Activated CD4-positive, alpha-beta T cell treated with anti-CD3 and anti-CD28 coated beads, Interleukin-2, Interleukin-6, amounts not matched to agents 100 ng/mL and 50 ng/mL, durations not matched to agents 16 hours and 8 hours (primary cell): ENCODE measurements around the gene COL4A1.

Source experiments
- DNase-seq: peaks from one replicate; pipeline ENCODE4 v3.0.0-alpha.2; 2020

Gene COL4A1

DNA sequence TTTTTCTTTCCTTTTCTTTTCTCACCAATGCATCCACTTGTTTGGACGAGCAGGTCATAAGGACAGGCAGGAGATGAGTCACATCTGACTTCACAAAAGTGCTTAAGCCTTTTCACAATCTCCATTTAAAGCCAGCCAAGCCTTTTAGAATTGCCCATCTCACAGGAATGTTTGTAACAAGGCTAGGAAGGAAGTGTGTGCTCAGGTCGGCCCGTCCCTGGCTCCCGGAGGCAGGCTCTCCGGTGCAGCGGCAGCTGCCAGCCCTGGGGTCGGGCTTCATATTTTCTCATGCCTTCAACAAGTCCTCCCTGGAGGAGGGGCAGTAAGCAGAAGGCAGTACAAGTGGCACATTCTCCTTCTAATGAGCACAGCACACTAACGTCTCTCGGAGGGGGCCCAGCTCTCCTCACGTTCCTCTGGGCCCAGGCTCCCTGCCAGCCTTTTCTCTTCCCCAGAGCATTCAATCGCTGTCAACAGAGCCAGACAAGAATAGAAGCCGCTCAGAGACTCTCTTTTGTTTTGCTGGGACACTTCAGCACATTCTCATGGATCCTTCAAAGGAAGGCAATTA is 180.5 kb downstream of the COL4A1 start:
- DNase-seq, result no peak

DNA sequence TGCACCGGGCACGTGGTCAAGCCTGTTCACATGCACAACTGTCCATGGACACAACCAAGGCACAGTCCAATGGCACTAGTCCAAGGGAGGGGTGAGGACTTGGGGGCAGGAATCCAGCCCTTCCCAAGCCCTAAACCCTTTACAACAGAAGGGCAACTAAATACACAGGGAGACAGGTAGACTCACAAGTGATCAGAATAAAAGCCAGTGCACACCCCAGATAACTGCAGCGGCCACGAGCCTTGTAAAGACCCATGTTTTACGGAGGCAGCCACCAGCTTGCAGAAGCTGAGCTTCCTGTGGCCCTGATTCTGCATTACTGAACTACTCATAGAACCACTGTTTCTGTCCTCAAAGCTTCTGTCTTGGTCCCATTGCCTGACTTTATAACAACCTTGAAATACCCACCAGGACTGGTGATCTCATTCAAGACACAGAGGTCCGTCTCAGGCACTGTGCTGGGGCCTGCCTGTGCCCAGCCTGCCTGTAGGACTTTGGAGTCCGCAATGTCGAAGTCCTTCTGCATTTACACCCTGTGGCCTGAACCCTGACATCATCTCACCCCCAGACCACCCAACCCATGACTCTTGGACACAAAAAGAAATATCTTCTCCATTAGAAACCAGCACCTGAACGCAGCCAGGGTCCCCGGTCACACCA is 181.2 kb downstream of the COL4A1 start:
- no peak for DNase-seq

DNA sequence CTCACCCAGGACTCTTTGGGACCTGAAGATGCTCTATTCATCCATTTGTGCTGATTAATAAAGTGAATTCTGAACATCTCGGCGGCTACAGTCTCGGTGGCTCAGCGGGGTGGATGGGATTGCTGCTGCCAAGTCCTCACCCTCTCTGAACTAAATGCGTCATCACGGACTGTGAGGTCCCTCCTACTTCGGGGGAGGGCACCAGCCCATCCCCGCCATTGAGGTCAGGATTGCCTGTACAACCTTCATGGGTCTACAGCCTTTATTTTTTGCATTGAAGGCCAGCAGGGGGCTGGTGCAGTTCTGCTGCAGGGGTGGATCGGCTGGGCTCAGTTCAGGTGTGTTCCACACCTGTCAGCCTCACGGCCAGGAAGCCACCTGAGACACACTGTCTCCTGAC is 181.8 kb downstream of the COL4A1 start:
- DNase-seq, result no peak

DNA sequence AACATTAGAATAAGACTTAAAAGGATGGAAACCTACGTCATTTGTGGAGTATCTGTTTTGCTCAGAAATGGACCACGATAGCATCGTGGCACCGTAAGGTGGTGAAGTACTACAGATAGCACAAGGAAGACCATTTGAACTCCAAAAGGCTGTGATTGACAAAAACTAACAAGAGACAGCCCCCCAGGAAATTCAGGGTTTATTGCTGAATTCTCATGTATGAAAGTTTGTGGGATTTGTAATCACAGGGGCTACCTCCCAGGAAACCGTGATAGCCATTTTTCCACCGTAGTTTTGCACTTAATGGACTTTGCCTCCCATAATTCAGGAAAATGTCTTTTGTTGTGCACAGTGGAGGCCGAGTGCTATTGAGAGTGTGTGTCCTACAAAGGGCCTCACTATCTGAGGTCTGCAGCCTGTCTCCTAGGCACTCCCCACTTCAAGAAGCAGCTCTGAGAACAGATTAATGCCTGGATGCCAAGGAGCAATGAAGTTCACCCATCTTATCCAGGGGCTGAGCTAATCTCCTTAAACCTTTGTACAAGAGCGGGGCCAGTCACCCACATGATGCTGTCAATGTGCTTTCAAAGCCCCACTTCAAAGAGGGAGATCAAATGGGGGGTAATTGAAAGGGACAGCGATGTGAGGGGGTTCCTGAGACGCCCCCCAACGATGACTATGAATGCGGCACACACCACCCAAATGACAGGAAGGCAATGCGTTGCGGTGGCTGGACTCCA is 182.6 kb downstream of the COL4A1 start:
- DNase-seq, result no peak

DNA sequence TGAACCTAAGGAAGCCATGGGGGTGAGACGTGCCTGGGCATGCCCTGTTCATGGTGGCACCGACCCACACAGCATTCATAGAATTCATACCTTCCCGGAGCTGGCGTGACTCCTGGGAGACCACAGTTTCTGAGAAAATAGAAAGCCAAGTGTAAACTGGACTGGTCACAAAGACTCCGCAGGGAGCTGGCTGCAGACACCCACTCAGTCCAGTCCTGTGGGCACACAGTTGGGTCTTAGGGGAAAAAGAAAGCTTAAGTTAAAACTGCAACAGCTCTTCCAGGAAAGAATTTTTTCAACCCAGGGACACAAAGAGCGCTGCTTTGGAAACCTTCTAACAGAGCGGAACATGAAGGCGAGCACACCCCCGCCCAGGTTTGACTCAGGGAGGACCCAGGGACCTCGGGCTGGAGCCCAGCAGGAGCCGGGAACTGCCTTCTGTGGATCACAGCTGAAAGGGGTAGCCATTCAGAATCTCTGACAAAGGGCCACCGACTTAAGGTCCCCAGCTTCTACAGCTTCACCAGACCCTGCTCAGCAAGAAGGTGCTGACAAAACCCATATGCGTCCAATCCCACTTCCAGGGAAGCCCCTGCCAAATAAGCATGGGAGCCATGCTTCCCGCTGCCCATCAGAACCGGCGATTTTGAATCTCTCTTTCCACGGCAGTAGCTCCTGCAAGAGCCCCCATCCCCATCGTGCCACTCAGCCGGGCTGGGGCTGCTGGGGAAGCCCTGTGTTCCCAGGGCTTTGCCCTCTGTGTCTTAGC is 183.7 kb downstream of the COL4A1 start:
- no peak for DNase-seq

DNA sequence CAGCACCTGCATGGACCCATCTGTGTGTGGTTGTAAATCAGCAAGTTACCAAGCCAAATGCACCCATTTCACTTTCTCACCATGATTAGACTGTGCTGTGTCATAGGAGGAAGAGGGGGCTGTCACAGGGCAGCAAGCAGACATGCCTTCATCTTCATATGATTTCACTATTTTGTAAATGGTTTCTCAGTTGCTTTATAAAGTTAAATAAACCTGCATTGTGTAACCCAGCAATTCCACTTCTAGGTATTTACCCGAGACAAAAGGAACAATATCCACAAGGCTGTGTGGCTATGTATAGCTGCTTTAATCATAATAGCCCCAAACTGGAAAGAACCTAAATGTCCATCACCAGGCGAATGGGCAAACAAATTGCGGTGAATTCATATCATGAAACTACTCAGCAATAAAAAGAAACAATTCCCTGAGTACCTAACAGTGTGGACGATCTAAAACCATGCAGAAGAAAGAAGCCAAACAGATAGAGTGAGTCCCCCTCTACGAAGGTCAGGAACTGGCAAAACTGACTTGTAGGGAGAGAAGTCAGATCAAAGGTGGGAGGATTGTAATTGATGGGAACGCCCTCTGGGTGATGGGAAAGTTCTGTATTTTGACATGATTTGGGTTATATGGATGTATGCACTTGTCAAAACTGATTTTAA is 185.4 kb downstream of the COL4A1 start:
- no peak for DNase-seq

DNA sequence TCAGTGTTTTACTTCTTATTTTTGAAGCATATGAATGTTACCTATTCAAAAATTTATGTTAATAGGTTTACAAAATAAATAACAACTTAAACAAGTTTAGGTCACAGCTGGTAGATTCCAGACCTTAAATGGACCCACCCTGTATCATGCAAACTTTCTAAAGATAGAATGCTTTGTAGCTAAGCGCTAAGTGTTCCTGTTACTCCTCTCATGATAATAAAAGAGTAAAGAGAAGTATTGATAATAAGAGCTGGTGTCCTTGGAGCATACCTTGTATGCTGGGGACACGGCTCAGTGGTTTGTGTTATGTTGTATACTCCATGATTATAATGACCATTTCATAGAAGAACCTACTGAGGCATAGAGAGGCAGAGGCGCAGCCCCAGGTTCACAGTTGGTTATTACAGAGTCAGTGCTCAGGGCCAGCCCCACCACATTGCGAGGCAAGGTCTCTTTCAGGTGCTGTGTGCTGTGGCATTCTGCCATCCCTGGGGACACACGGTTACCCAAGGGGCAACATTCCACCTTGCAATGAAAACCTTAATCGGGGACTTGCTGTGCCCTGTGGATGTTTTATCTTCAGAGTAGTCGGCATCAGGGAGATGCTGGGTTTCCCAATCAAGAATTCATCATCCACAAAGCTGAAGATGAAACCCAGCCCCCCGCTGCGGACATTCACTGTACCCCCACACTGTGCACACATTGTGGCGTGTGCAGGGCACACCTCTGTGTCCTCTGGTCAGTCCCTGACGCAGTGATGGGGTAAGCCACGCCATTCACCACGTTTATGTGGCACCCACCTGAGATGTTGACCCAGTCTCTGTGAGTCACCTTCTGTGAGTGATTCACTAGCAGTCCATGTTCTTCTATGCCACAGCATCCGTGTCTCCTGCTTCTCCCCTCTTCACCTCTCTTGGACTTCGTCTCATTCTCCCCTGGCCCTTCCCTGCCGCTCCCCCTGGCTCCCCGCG is 186.7 kb downstream of the COL4A1 start:
- no peak for DNase-seq

DNA sequence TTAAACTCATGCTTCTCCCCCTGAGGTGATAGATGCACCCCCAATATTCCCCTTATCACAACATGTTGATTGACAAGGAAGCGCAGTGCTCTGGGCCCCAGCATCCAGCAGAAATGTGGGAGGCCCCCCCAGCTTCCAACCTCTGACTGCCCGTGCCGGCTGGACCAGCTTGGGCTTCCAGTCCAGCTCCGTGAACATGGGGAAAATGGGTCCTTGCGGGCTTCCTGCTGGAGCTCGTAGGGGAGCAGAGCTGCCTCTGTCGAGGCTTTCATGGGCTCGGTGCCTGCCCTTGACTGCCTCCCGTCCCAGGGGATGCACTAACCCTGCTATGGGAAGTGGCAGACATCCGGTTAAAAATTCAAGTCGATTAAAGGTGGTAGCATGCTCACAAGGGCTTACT is 188.9 kb downstream of the COL4A1 start:
- no peak for DNase-seq

DNA sequence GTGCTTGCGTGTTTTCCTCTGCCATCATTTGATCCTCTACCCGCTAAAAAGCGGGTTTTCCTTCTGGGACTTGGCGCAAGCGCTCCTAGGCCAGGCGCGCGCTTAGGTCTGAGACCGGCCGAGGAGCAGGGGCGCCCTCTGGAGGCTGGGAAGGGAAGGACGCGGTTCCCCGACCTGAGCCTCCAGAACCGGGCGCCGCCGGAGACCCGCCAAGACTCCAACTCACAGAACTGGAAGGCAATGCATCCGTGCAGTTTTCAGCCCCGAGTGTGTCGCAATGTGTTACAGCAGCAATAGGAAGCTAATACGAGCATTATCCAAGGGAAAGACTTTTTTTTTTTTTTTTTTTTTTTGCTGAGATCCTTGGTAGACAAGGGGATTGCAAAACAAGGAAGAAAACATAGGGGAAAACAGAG is 190.9 kb downstream of the COL4A1 start:
- peak; percentile 67 for DNase-seq

DNA sequence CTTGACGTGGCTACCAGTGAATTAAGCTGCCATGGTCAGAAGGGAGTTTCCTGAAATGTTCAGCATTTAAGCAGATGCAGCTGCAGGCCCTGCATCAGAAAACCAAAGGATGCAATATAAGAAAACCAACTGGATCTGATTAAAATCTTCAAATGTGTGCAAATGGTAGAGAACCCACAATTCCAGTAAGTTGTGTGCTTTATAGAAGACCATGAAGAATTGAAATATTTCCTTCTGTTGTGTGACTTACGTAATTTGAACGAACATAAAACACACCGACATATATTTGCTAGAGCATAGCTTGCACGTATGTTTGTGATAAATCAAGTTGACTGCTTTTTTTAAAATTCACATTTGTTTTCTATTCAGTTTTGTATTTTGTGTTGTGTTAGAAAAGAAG is 191.4 kb downstream of the COL4A1 start:
- no peak for DNase-seq

DNA sequence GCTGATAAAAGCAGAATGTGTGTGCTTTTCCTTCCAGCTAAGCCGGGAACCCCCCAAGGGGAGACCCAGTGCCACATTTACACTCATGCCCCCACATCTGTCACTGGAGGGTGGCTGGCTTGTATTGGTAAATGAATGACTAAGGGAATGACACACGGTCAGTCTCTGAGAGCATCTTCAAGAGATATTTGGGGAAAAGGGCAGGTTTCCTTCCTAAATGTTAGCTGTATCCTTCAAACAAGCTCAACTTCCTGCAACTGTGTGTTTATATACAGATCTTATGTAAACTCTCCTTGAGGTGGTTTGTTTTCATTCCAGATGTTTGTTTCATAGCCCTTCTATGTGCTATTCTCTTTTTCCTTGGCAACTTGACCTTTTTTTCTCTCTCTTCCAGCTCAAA is 192.6 kb downstream of the COL4A1 start:
- DNase-seq, result no peak

DNA sequence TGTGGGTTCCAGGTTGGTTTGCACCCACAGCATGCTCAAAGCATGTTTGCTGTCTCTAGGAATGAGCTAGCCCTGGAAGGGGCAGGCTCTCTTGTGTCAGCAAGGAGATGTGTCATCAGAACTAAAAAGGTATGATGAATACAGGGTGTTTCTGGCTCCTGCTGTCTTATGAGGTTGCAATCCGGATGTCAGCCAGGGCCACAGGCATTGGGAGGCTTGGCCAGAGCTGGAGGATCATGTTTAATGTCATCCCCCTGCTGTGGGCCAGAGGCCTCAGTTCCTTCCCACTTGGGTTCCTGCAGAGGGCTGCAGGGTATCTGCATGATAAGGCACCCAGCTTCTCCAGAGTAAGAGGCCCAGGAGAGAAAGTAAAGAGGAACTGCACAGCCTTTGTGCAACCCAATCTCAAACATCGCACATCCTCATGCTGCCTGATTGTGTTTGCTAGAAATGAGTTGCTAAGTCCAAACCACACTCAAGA is 193.6 kb downstream of the COL4A1 start:
- DNase-seq, result no peak

DNA sequence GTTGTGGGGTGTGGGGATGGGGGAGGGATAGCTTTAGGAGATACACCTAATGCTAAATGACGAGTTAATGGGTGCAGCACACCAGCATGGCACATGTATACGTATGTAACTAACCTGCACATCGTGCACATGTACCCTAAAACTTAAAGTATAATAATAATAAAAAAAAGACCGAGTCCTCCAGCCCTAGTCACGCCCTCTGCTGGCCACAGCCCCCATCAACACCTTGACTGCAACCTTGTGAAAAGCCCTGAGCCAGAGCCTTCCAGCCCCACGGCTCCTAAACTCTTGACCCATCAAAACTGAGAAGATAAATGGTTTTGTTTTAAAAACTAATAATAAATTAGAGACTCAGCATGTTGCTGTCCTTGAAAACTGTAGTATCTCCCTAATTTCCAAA is 194.6 kb downstream of the COL4A1 start:
- peak; percentile 15 for DNase-seq

DNA sequence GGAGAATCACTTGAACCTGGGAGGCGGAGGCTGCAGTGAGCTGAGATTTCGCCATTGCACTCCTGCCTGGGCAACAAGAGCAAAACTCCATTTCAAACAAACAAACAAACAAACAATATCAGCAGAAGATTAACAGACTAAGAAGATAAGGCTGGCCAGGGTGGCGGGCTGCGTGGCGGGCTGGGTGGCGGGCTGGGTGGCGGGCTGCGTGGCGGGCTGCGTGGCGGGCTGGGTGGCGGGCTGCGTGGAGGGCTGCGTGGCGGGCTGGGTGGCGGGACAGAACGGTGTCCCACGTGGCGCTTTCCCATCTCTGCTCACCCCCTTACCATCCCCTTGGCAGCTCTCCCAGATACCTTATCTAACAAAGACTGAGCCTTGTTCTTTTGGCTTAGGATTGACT is 196.2 kb downstream of the COL4A1 start:
- no peak for DNase-seq

DNA sequence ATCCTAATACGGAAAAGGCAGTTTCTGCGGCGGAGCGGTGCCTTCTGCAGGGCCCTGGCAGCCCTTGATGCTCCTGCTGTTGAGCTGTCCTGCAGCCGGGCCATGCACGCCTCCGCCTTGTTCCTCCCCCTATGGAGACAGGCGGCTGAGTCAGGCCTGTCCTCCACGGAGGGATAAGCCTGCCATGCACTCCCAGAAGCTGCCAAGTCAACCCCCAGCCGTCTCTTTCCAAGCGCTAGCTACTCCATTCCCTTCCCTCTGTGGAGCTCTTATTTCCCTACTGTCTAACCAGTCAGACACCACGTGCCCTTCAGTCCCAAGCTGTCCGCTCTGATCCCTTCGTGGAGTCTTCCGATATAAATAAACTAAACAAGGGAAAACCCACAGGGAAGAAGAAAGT is 197.0 kb downstream of the COL4A1 start:
- DNase-seq, result no peak

DNA sequence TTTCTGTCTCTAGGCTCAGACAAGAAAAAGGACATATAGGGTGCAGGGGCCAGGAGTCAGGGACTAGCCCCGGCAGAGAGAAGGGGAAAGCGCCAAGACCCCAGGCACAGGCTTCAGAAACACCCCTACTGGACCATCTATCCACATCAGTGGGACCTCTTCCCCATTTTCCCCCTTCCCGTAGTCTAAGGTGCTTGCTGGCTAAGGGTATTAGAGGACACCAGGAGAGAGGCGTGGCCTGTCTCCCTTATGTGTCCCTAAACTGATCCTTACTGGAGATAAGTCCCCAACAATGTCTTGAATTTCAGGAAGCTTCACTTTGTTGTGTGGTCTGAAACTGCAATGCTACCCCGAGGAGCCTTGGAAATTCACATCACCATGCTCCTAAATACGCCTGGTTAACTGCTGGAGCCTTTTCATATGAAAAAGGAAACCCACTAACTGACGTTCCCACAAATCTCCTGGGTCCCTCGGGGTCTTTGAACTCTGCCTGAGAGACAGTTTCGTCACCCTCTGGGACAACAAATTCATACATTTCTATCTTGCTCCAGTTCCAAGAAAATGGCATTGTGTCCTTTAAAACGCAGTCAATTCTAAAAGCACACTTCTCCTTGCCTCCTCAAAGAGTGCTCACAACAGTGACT is 197.7 kb downstream of the COL4A1 start:
- no peak for DNase-seq

DNA sequence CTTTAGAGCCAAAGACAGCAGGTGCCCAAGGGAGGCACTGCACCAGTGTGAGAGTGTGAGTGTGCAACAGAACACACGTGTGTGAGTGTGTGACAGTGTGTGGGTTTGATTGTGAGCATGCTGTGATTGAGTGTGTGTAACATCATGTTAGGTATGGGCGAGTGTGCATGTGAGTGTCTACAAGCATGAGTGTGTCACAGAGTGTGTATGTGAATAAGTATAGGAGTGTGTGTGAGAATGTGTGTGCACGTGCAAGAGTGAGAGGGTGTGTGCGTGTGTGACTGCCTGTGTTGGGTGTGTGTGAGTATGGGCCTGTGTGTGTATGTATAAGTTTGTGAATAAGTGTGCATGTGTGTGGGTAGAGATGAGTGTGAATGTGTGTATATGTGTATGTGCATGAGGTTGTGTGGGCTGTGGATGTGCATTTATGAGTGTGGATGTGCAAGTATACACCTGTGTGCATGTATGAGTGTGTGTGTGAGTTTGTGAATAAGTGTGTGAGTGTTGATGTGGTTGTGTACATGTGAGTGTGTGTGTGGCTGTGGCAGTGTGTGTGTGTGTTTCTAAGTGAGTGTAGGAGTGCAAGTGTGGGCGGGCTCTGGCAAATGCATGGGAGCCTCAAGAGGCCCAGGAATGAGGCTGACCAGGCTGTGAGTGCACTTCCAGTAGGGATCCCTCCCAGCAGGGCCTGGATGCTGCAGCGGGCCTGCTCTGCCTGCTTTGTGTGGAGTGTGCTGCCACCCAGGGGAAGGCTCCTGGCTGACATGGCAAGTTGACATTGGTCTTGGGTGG is 198.4 kb downstream of the COL4A1 start:
- DNase-seq, result no peak

DNA sequence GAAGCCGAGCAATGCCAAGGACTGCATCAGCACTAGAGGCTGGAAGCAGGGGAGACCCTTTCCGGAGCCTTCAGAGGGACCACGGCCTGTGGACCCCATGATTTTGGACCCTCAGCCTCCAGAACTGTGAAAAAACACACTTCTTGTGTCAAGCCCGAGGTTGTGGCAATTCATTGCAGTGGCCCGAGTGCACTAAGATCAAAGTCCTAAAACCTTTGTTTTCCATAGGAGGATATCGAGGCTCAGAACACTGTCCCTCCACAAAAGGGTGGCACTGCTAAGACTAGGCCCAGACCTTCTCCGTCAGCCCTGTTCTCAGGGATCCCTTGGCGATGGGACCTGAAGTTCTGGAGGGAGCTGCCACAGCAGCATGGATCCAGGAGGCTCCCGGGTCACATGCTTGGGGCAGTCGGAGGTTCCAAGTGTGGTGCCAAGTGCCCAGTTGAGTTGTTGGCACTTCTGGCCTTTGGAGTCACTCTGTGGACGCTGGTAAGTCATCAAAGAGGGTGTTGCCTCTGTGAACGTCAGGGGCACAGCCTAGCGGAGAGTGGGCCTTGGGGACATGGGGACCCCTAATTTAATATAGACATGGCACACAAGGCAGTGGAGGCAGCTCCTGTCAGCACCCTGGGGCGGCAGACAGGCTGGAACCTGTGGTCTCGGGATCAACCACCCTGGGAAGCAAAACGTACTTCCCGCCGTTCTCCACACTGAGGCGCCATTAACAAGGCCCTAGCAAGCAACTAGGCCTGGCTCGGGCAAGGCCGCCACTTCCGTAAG is 199.2 kb downstream of the COL4A1 start:
- no peak for DNase-seq

DNA sequence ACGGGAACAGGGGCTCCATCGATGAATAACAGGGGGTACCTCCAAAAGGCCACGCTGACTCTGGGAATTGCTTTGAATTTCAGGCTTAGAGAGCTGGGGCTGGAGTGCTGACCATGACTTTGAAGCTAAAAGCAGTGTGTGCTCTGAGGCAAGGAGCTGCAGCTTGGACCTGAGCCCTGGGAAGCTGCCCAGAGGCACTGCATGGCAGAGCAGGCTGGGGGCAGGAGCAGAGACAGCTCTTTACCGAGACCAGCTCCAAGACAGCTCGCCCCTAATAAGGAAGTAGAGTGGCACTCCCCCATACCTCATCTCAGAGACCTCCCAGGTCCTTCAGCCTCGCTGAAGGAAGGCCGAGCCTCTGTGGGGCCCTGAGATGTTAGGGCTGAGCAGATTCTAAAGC is 200.2 kb downstream of the COL4A1 start:
- DNase-seq, result no peak

DNA sequence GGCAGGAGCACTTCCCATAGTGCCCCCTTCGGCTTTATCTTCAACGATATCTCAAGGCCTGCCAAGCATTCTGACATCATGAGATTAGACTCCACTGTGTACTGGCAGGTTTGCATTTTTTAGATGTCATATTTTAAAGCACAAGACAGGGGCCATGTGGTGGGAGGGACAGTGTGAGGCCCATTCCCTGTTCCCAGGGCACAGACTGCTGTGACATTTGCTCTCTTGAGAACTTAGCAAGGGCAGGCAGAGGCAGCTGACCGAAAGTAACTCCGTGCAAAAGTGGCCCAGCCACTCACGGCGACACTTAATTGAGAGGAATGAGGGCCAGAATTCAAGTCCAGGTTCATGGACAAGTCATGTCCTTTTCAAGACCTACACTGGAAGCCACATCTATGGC is 201.8 kb downstream of the COL4A1 start:
- DNase-seq, result no peak
